ENCODE measurements around the gene C10orf90.

The C10orf90 gene

DNA sequence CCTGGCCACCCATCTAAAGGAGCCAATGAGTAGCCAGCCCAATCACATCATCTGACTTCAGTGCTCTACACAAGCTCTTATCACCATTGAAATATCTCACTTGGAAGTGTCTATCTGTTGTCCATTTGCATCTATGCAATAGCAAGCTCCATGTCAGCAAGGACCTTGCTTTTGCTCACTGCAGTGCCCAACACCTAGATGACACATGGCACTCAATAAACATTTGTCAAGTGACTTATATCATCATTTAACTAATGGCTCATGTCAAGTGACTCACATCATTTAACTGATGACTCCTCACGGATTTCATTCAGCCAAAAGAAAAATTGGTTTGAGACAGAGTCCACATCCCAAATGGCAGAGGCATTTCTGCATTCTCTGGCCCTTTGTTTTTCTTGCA lies 189.3 kb downstream of the C10orf90 start:
- Histone ChIP-seq H3K9me3 (no peaks in the 10 kb centered on the region), H3K36me3 (no peaks in the 10 kb centered on the region), H3K4me1 (ENCODE audit: control insufficient read depth in 1 of 2, insufficient read depth in 1 of 2, low read depth in 1 of 2, low read length in 1 of 2) (no peaks in the 10 kb centered on the region), H3K4me3 (ENCODE audit: low read depth in 1 of 2, low read length in 1 of 2) (no peak overlapping the region), H3K27ac (no peak overlapping the region), H3K27me3 (no peaks in the 10 kb centered on the region)
- TF ChIP-seq, protein P1, sequence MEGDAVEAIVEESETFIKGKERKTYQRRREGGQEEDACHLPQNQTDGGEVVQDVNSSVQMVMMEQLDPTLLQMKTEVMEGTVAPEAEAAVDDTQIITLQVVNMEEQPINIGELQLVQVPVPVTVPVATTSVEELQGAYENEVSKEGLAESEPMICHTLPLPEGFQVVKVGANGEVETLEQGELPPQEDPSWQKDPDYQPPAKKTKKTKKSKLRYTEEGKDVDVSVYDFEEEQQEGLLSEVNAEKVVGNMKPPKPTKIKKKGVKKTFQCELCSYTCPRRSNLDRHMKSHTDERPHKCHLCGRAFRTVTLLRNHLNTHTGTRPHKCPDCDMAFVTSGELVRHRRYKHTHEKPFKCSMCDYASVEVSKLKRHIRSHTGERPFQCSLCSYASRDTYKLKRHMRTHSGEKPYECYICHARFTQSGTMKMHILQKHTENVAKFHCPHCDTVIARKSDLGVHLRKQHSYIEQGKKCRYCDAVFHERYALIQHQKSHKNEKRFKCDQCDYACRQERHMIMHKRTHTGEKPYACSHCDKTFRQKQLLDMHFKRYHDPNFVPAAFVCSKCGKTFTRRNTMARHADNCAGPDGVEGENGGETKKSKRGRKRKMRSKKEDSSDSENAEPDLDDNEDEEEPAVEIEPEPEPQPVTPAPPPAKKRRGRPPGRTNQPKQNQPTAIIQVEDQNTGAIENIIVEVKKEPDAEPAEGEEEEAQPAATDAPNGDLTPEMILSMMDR (IDR thresholded peaks at IDR 0.05): no peak

DNA sequence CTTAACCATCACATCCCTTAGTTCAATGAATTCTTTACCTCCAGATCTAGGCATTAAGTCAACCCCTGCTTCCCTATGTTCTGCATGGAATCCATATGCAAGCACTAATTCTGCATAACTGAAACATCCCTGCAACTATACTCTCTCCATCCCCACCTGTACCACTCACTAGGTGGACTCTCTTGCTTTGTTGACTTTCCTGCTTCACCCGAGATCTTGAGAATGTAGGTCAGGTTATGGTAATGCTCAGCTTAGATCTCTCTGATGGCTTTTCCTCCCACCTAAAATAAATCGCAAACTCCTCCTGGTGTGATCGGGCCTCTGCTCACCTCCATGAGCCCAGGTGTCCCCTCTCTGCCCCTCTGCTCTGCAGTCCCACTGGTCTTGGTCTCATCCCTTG lies 189.8 kb downstream of the C10orf90 start:
- H3K27ac ChIP-seq: no peak overlapping the region
- no peaks in the 10 kb centered on the region for H3K27me3 ChIP-seq
- TF ChIP-seq, protein P1 (IDR thresholded peaks at IDR 0.05): no peak
- H3K9me3 ChIP-seq: no peaks in the 10 kb centered on the region
- H3K4me3 ChIP-seq (ENCODE audit: low read depth in 1 of 2, low read length in 1 of 2): no peak overlapping the region
- no peaks in the 10 kb centered on the region for H3K4me1 ChIP-seq (ENCODE audit: control insufficient read depth in 1 of 2, insufficient read depth in 1 of 2, low read depth in 1 of 2, low read length in 1 of 2)
- no peaks in the 10 kb centered on the region for H3K36me3 ChIP-seq

DNA sequence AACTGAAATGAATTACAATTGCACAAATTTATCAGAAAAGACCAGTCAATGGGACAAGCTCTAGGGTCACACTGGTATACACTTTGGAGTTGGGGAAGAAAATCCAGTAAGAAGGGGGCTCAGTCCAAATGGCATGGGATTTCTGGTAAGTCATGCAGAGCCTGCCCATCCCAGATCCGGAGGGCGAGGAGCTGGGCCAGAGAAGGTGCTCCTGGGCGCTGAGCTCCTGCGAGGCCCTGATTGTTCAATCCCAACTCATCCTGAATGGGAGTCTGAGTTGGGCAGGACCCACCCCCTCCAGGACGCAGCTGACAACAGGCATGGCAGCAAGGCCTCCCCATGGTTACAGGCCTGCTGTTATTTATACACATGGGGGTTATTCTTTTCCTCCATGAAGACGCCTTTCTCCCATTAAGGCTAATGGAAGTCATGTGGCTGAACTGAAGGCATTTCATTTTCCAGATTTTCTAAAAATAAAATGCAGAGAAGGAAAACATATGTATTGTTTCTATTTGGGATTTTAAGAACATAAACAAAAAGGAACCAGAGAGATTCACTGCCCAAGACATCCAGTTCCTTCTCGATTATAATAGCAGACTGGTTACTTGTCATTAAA lies 191.1 kb downstream of the C10orf90 start:
- TF ChIP-seq, protein P1 (IDR thresholded peaks at IDR 0.05): no peak
- Histone ChIP-seq H3K36me3 (no peaks in the 10 kb centered on the region), H3K27ac (no peak overlapping the region), H3K4me3 (ENCODE audit: low read depth in 1 of 2, low read length in 1 of 2) (no peak overlapping the region), H3K4me1 (ENCODE audit: control insufficient read depth in 1 of 2, insufficient read depth in 1 of 2, low read depth in 1 of 2, low read length in 1 of 2) (no peaks in the 10 kb centered on the region), H3K27me3 (no peaks in the 10 kb centered on the region), H3K9me3 (no peaks in the 10 kb centered on the region)

DNA sequence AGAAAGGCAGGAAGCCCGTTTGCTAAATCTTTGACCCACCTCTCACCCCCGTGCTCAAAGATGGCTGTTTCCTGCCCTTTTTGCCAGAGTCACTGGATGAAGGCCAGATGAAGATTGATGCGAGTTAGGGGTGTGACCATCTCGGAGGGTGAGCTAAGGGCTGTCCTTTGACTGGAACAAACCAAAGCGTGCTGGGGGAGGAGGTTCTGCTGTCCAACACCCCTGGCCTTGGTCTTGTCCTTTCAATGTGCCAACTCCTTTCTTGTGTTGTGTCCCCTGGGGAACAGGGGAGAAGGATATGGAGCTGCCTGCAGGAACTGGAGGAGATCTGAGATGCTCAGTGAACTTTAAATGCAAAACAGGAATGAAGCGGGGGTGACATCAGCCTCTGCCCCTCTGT lies 191.9 kb downstream of the C10orf90 start:
- no peaks in the 10 kb centered on the region for H3K36me3 ChIP-seq
- no peak overlapping the region for H3K4me3 ChIP-seq (ENCODE audit: low read depth in 1 of 2, low read length in 1 of 2)
- H3K27me3 ChIP-seq: no peaks in the 10 kb centered on the region
- H3K27ac ChIP-seq: no peak overlapping the region
- no peaks in the 10 kb centered on the region for H3K9me3 ChIP-seq
- H3K4me1 ChIP-seq (ENCODE audit: control insufficient read depth in 1 of 2, insufficient read depth in 1 of 2, low read depth in 1 of 2, low read length in 1 of 2): no peaks in the 10 kb centered on the region
- TF ChIP-seq, protein P1 (IDR thresholded peaks at IDR 0.05): no peak

DNA sequence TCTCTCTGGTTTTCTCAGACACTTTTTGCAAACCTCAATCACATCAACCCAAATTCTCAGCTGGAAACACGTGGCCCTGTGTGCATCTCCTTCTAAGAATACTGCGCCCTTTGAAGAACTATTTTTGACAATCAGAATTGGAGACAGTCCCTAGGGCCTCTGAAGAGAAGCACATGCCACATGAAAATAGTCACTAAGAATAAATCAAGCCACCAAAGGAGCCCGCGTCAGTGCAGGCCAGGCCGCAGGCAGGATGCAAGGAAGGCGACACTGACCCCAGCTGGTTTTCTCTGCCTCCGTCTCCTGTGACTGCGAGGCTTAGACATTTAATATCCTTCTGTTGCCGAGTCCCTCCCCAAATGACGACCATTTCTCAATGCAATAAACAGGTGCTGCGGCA lies 194.2 kb downstream of the C10orf90 start:
- no peak overlapping the region for H3K4me3 ChIP-seq (ENCODE audit: low read depth in 1 of 2, low read length in 1 of 2)
- no peaks in the 10 kb centered on the region for H3K36me3 ChIP-seq
- TF ChIP-seq, protein P1 (IDR thresholded peaks at IDR 0.05): no peak
- no peaks in the 10 kb centered on the region for H3K27me3 ChIP-seq
- no peak overlapping the region for H3K27ac ChIP-seq
- H3K4me1 ChIP-seq (ENCODE audit: control insufficient read depth in 1 of 2, insufficient read depth in 1 of 2, low read depth in 1 of 2, low read length in 1 of 2): no peaks in the 10 kb centered on the region
- H3K9me3 ChIP-seq: no peaks in the 10 kb centered on the region

All from neutrophil (primary cell).